ENCODE data around the gene UGT2B7.

UGT2B7 gene

GRCh38 chr4:69069085-69069484 is 27.2 kb upstream of the UGT2B7 start:
- H3K4me3 ChIP-seq (ENCODE audit: low read depth, low read length), result no peak overlapping the region
- no peak for TF ChIP-seq CTCF (IDR thresholded peaks at IDR 0.05; ENCODE audit: insufficient read depth, low read depth, low read length, missing control alignments)
- no peak for DNase-seq (ENCODE audit: low read depth)

GRCh38 chr4:69070590-69070989 is 25.7 kb upstream of the UGT2B7 start:
- DNase-seq (ENCODE audit: low read depth), result no peak
- no peak overlapping the region for H3K4me3 ChIP-seq (ENCODE audit: low read depth, low read length)
- TF ChIP-seq CTCF (IDR thresholded peaks at IDR 0.05; ENCODE audit: insufficient read depth, low read depth, low read length, missing control alignments), result no peak

- TF ChIP-seq CTCF (IDR thresholded peaks at IDR 0.05; ENCODE audit: insufficient read depth, low read depth, low read length, missing control alignments), result no peak
- DNase-seq (ENCODE audit: low read depth), result no peak
- no peak overlapping the region for H3K4me3 ChIP-seq (ENCODE audit: low read depth, low read length)
Measured at GRCh38 chr4:69071286-69071685, 25.0 kb upstream of the UGT2B7 start.

GRCh38 chr4:69073375-69073774 is 22.9 kb upstream of the UGT2B7 start:
- no peak for DNase-seq (ENCODE audit: low read depth)
- no peak overlapping the region for H3K4me3 ChIP-seq (ENCODE audit: low read depth, low read length)
- TF ChIP-seq CTCF (IDR thresholded peaks at IDR 0.05; ENCODE audit: insufficient read depth, low read depth, low read length, missing control alignments), result no peak

GRCh38 chr4:69075061-69075792 is 21.0 kb upstream of the UGT2B7 start:
- TF ChIP-seq CTCF (IDR thresholded peaks at IDR 0.05; ENCODE audit: insufficient read depth, low read depth, low read length, missing control alignments), result no peak
- DNase-seq (ENCODE audit: low read depth), result no peak
- no peak overlapping the region for H3K4me3 ChIP-seq (ENCODE audit: low read depth, low read length)

- no peak for DNase-seq (ENCODE audit: low read depth)
- no peak for TF ChIP-seq CTCF (IDR thresholded peaks at IDR 0.05; ENCODE audit: insufficient read depth, low read depth, low read length, missing control alignments)
Measured at GRCh38 chr4:69078852-69079251, 17.4 kb upstream of the UGT2B7 start.

GRCh38 chr4:69088473-69088872 is 7.8 kb upstream of the UGT2B7 start:
- no peak for TF ChIP-seq CTCF (IDR thresholded peaks at IDR 0.05; ENCODE audit: insufficient read depth, low read depth, low read length, missing control alignments)
- no peak for DNase-seq (ENCODE audit: low read depth)
- no peak overlapping the region for H3K4me3 ChIP-seq (ENCODE audit: low read depth, low read length)

More at GRCh38 chr4:69078852-69079251, 17.4 kb upstream of the UGT2B7 start:
- H3K4me3 ChIP-seq (ENCODE audit: low read depth, low read length), result no peak overlapping the region

Data from GM12865 (cell line).